Stimulated activated CD8-positive, alpha-beta memory T cell treated with anti-CD3 and anti-CD28 coated beads, Interleukin-7, amount 100 ng/mL, for 24 hours (primary cell): ENCODE data around the gene SP6.
A peak's percentile ranks its signal among the peaks of the same experiment; 100 is the strongest.

Experiments used
- DNase-seq: peaks from one replicate; pipeline ENCODE4 v3.0.0-alpha.2; 2020; ENCODE audit warnings: low read depth

Gene SP6

DNA sequence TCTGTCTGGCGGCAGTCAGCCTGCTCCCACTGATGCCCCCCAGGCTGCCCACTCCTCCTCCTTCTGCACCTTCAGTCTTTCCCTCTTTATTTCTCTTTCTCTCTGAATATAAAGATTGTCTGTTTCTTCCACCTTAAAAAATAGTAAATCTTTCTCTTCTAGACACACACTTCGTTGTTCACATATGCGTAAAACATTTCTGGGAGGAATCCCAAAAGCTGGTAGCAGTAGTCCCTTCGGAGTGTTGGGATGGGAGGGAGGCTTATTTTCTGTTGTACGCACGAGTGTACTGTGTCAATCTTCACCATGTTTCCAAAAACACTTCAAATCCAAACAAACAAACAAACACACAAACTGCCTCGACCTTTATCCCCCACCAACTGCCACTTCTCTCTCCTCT, 39.3 kb downstream of the SP6 start:
- no peak for DNase-seq

DNA sequence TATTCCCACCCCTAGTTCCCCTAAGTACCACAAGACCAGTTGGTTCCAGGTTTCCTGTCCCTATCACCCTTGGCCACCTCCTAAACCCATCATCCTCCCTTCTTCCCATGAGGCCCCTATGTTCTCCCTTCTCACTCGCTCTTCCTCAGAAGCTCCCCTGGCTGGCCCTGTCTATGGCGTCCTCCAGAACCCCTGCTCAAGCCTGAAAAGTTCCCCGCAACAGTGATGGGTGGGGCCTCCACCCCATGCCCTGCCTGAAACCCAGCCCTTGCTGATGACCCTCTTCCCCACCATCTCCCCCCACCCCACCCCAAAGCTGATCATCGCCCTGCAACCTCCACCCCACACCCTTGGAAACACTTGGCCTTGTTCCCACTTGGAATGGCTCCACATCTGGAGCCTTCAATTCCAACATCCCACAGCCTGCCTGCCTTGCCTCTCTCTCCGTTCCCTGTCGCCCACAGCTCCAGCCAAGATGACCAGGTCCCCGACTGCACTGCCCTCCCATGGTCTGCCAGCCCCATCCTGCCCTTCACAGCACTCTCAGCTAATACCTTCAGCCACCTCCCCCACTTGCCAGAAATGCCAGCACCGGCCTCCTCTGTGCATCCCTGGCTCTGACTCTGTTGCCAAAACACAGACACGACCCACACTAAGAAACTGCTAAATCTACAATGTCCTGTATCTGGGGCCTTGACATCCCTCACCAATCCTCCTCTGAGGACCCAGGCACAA, 39.9 kb downstream of the SP6 start:
- no peak for DNase-seq

DNA sequence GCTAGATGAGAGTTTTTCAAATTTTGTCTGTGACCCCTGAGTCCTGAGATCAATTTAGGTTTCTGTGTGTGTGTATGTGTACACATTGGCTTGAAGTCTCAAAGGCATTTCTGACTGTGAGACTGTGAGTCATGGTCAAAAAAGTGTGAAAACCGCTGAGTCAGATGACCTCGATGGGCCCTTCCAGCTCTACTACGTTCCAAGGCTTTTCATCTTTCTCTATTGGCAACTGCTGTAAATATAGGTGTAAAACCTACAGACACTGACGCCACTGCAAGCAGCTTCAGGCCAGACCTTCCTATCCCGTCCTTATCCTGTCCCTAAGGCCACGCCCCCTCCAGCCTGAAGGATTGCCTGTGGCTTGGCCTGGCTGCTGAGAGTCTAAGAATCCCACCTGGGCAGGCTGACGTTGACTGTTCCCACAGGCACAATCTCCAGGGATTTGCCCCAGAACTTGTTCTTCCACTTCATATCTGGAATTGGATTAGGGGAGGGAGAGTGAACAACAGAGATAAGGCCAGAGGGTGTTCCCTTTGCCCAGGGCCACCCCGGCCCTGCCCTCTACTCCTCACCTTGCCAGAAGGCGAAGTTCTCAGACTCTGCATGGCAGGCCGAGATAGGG, 40.7 kb downstream of the SP6 start:
- no peak for DNase-seq

DNA sequence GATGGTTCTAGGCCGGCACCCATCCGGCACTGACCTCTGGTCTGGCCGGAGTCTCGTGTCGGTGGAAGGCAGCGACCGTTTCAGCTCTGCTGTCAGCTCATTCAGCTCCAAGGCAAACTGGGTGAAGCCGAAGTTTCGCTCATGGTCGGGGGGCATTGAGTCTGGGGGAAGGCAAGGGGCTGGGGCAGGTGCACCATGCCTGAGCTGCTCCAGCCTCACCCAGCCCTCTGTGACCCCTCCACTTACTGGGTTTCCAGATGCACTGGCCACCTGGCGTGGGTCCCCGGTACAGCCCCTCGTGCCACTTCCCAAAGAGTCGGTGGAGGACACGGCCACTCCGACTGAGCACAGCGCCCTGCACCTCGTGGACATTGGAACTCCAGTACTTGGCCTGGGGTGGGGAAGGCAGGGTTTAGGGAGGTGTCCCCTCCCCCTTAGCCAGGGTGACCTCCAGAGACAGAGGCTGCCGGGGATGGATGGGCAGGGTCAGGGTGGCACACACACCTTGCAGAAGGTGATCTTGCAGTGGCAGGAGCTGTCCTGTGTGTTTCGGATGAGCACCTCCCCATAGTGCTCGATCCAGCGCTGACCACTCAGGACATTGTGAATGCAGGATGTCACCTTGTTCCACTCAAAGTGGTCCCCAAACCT, 42.0 kb downstream of the SP6 start:
- DNase-seq = no peak

DNA sequence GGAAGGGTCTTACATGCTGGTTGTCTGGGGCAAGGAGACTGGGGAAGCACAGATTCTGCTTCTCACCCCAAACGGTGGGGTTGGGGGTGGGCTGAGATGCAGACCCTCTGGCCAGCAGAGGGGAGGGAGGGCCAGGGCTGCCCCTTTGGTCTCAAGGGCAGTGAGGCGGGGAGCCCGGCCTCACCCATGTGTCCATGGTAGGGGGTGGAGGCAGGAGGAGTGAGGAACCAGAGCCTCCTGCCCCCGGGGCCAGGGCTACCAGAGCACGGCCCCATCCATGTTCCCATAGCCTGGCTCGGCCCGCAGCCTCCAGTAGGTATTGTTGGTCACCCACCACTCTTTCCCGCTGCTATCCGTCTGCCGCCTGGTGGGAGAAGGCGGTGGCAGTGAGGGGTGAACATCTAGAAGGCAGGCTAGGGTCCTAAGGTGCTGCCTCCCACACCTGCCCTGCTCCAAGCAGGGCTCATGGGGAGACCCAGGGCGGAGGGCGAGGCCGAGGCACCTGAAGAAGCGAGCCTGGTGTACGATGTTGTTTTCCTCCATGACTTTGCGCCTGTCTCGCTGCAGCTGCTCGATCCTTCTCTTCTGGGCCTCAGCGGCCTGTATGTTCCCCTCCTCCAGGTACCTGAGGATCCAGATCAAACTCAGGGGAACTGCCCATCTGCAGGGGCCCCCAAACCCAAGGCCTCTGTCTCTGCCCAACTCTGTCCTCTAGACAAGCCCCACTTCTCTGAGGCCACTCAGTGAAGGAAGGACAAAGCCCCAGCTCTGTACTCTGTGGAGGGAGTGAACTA, 42.7 kb downstream of the SP6 start:
- no peak for DNase-seq

DNA sequence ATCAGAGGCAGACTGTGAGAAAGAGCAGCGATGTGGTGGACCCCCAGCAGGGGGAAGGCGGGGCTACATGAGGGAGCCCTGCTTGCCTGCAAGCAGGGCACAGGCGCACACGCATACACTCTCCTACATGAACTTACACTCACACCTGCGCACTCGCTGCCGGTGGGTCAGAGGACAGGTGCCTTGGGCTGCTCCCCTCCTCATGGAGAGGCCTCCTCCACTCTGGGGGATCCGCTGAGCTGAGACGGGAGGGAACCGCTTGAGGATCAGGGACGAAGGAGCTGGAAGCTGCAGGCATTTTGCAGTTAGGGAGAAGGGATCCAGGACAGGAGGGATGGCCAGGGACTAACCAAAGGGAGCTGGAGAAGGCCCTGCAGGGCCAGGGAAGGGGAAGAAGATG, 43.5 kb downstream of the SP6 start:
- no peak for DNase-seq

DNA sequence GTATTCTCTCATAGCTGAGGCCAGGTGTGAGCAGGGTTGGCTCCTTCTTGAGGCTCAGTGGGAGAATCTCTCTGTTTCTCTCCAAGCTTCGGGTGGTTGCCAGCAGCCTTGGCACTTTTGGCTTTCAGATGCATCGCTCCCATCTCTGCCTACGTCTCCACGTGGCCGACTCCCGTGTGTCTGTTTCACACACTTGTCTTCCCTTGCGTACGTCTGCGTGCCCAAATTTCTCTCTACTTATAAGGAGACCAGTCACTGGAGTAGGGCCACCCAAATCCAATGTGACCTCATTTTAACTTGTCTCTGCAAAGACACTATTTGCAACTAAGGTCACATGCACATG, 44.1 kb downstream of the SP6 start:
- DNase-seq = no peak

DNA sequence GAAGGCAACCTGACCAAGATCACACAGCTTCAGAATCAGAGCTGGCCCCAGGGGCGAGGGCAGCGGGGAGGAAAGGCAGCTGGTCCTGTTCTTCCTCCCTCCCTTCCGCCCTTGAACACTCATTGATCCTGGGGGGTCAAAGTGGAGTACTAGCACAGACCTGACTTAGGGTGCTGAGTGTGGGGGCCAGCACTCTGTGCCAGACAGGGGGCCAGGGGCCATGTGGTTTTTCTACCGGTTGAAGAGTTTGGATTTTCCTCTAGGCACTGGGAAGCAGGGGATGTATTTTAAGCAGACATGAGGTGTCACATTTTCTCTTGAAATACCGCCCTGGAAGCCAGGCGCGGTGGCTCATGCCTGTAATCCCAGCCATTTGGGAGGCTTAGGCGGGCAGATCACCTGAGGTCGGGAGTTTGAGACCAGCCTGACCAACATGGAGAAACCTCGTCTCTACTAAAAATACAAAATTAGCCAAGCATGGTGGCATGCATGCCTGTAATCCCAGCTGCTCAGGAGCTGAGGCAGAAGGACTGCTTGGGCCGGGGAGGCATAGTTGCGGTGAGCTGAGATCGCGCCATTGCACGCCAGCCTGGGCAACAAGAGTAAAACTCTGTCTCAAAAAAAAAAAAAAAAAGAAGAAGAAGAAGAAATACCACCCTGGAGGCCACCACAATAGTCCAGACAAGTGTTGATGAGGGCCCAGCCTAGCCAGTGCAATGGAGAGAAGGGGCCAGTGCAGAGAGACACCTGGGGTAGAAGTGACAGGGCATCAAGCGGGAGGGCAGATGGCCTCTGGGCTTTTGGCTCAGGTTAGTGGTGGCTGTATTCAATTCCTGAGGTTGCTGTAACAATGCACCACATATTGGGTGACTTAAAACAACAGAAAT, 44.7 kb downstream of the SP6 start:
- no peak for DNase-seq

DNA sequence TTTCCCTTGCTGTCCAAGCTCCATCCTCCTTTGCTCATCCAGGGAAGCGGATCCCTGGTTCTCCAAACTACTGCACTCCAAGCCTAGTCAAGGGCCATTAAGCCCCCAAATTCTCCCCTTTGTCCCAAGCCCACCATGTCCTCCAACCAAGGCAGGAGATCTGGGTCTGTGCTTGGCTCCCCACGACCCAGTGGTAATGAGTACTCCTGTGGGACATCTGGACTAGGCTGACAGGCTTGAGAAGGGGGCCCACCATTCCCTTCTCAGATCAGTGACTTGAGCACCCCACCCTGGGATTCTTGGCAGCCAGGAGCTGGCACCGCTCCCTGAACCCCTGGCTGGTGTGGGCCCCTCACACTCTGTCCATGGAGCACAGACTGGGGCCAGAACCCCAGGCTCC, 46.5 kb downstream of the SP6 start:
- DNase-seq = no peak

DNA sequence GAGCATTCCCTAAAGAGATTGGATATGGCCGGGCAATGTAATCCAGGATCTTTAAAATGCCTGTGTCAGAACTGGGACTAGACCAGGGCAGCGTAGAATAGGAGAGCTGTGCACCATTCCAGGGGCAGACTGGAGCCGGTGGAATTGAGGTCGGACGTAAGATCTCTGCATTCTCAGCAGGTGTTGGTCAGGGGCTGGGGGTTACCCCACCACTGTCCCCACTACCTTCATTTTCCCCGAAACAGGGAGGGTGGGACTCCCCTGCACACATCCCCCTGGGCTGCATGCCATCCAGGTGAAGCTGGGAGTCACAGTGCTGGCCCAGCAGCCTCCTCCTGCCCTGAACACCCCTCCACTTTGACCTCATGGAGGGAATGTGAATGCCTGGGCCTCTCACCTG, 47.2 kb downstream of the SP6 start:
- DNase-seq = no peak

DNA sequence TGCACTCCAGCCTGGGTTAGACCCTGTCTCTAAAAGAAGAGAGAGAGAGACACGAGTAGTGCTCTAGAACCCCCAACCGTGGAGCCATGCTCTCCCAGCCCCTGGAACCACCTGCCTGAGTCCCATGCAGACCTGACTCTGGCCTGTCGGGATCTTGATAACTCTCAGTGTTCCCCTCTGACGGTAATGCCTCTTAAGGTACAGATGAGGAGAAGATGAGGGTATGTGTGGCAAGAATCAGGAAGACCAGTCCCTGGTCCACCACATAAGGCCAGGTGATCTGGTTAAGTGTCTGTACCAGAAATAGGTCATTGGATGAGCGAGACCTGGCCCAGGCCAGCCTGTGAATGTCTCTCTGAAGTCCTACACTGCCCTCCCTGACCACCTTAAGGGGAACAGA, 47.8 kb downstream of the SP6 start:
- no peak for DNase-seq

DNA sequence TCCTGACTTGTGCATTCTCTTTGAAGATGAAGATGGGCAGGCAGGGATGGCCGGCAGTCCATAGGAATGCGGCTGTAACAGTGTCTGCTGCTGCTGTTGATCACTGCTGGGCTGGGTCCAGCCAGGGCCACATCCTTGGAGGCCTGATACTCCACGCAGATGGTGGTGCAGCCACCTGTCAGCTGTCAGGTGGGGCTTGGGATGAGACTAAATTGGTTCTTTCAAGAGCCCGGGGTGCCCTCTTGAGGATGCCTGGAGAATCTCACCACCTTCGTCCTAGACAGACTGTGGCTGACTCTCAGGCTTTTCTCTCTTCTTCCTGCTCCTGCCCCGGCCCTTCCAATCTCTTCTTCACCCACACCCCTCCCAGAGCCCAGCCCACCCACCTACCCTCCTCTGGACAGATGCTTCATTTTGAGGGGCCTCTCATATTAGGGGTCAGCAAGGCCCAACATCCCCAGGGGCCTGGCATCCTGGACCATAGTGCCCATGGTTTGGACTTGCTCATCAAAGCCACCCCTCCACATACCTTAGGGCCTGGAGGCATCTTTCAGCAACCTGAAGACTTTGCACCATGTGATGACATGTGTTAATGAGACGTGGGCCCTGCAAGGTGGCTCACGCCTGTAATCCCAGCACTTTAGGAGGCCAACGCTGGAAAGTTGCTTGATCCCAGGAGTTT, 48.5 kb downstream of the SP6 start:
- peak; percentile 35 for DNase-seq

DNA sequence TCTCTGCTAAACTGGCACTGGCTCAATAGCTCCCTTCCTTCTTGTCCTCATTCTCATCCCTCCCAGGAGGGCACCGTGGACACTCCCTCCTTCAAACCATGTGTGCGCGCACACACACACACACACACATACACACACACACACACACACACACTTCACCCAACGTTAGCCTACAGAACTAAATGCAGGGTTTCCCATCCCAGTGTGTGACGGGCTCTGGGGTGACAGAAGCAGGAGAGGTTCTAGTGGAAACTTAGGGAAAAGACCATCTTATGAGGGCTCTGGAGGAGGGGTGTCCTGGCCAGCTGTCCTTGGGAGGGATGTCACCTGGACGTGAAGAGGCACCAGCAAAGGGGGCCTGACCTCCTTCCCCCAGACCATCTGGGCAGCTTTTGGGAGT, 49.1 kb downstream of the SP6 start:
- DNase-seq = no peak

DNA sequence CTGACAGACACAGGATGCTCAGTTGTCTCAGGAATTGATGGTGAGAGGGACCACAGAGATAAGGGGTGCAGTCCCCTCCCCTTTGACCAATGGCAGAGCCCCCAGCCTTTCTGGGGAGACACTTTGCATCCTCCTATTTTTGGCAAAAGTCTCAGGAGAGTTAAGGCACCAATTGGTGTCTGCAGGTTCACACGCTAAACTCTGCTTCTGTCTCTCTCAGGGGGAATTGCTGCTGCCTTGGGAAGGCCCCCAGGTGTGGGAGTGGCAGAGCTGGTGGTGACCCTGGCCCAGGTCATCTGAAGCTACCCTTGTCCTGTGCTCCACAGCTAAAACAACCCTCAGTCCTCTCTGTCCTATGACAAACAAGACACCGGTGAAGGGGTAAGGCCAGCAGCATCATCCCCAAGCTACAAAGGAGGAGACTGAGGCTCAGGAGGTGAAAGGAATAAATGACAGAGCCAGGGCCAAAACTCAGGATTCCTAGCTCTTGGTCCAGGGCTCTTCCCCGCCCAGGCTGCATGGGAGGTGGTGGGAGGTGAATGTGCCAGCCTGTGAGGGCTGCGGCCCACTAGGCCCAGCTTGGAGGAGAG, 49.7 kb downstream of the SP6 start:
- DNase-seq = no peak

DNA sequence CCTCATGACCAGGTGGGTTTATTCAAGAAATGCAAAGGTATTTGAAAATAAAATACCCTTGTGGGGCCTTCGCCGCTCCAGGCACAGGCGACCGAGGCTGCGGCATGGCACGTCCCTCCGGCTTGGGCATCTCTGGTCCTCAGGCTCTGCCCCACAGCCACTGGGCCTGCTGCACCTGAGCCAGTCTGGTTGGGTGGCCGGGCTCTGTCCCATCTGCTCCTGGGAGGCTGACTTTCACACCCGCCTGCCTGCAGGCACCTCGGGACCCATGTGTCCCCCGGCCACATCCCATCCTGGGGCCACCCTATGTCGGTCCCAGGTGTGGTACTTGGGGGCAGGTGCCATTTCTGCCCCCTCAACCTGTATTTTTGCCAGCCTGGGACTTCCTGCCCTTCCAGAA, 50.3 kb downstream of the SP6 start:
- no peak for DNase-seq

DNA sequence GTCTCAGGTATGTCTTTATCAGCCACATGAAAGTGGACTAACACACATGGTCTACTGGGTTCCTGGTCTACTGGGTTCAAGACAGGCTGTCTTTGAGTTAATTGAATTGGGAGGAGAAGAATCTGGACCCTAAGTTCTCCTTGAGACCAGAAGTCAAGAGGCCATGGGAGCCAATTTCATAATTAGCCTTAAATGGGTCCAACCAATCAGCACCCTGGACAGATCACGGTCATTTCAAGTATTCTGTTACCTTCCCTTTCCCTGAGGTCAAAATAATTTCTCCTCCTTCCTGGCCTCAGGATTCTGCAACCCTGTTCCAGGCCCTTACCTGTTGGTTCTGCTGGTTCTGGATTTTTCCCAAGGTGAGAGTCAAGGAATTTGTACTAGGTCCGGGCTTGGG, 53.2 kb downstream of the SP6 start:
- DNase-seq = no peak
